OCI-LY3 (cell line): ENCODE results near the gene PPARGC1A.

Source experiments
- CTCF ChIP-seq: fragments of 200-600, 300-600 bp; sonication (generic); IDR thresholded peaks from 2 replicates; pipeline ENCODE4 v1.5.1; 2014; ENCODE audit warnings: antibody characterized with exemption, low read length, low read depth
- EZH2phosphoT487 ChIP-seq: fragments of 200-600 bp; shearing (Covaris generic); IDR thresholded peaks from 2 replicates; pipeline ENCODE4 v1.6.1; 2018; ENCODE audit warnings: antibody characterized with exemption, mixed run types, low read depth

- no peak for TF ChIP-seq CTCF
- no peak for TF ChIP-seq EZH2phosphoT487
These were observed 3.8 kb downstream of the PPARGC1A start for GRCh38 chr4:23885943-23886590.
